Activated CD4-positive, CD25-positive, alpha-beta regulatory T cell treated with anti-CD3 and anti-CD28 coated beads, Interleukin-2, amount 50 U/mL, for 16 hours (primary cell): ENCODE results near the gene MYL7.
"Not testable (repeated sequence)": the region's sequence is repeated elsewhere in the genome, so short reads cannot be mapped to it uniquely, and the experiment has no call there.

Experiments
- DNase-seq: peaks from one replicate; pipeline ENCODE4 v3.0.0-alpha.2; 2020; ENCODE audit warnings: low read depth, low spot score

The MYL7 gene

GRCh38 chr7:44171901-44172300 is 30.8 kb upstream of the MYL7 start:
- not testable (repeated sequence) for DNase-seq

DNA sequence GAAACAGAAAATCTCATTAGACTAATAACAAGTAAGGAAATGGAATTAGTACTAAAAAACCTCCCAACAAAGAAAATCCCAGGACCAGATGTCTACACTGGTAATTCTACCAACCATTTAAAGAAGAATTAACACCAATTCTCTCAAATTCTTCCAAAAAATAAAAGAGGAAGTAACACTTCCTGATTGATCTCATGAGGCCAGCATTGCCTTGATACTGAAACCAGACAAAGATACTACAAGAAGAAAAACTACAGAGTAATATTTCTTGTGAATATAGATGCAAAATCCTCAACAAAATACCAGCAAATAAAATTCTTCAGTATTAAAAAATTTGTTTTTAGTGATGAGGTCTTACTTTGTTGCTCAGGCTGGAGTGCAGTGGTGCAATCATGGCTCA is 26.8 kb upstream of the MYL7 start:
- DNase-seq: no peak

GRCh38 chr7:44163591-44163990 is 22.5 kb upstream of the MYL7 start:
- no peak for DNase-seq

DNA sequence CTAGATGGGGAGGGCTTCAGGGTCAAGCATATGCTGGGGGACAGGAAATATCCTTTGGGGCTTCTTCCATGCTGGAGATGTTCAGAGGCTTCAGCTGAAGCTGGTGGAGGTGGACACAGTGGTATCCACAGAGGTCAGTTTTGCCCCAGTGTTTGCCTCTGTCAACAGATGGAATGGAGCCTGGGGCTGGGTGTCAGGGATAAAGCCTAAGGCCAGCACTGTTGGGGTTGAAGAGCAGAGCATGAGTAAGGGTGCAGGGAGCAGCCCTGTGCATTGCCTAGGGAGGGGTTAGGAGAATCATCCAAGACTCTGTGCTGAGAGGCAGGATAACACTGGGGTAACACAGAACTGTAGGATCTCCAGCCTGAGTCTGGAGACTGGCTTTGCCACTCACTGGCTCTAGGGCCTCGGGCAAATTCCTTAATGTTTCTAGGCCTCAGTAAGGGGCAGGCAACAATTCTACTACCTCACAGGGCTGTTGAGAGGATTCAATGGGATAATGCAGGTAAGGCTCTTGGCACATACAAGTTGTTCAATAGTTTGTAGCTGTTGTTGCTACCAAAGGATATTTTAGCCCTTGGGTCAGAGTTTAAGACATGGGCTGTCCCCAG is 21.8 kb upstream of the MYL7 start:
- no peak for DNase-seq

GRCh38 chr7:44162179-44162578 is 21.0 kb upstream of the MYL7 start:
- DNase-seq: no peak

DNA sequence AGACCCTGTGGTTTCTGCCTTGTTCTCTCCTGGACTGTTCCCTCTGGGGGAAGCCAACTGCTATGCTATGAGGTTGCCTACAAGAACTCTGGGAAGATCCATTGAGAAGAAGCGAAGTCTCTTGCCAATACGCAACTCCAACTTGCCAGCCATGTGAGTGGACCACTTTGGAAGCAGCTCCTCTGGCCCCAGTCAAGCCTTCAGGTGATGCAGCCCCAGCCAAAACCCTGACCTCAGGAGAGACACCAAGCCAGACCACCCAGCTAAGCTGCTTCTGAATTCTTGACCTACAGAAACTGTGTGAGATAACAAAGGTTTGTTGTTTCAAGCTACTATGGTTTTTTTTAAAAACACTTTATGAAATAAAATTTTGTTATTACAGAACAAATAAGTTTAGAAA is 20.2 kb upstream of the MYL7 start:
- DNase-seq: no peak

GRCh38 chr7:44159824-44160630 is 18.9 kb upstream of the MYL7 start:
- DNase-seq: no peak

DNA sequence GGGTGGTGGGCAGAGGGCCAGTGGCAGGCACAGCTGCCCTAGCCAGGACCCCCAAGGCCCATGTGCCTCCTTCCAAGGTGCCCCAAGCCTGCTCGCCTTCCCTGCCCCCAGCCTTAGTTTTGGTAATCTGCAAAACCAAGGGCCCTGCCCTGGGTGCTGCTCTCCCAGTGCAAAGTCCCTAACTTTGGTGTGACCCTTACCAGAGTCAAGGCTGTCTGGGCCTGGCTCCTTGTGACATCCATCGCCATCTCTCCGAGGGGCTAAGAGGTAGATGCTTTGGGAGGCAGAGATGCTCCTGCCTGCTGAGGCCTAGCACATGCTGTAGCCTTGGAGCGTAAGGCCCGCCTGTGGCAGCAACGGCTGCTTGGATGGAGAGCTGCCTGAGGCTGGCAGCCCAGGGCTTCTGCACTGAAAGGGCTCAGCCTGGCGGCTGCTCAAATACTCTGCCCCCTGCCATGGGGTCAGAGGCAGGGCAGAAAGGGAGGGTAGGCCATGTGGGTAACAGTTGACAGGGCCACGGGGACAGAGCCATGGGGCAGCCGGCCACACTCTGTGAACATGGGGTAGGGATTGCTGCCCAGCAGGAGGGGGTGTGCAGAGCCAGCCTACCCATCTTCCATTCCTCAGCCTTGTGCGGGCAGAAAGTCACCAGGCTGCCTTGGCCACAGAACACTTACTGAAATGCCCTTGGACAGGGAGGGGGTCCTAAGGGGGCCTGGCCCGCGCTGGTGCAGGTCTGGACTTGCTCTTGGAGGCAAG is 17.9 kb upstream of the MYL7 start:
- no peak for DNase-seq

GRCh38 chr7:44158096-44158872 is 17.2 kb upstream of the MYL7 start:
- no peak for DNase-seq

- DNase-seq: no peak
Observed at GRCh38 chr7:44157116-44158080, 16.3 kb upstream of the MYL7 start.

GRCh38 chr7:44156453-44157010 is 15.4 kb upstream of the MYL7 start:
- DNase-seq: no peak

DNA sequence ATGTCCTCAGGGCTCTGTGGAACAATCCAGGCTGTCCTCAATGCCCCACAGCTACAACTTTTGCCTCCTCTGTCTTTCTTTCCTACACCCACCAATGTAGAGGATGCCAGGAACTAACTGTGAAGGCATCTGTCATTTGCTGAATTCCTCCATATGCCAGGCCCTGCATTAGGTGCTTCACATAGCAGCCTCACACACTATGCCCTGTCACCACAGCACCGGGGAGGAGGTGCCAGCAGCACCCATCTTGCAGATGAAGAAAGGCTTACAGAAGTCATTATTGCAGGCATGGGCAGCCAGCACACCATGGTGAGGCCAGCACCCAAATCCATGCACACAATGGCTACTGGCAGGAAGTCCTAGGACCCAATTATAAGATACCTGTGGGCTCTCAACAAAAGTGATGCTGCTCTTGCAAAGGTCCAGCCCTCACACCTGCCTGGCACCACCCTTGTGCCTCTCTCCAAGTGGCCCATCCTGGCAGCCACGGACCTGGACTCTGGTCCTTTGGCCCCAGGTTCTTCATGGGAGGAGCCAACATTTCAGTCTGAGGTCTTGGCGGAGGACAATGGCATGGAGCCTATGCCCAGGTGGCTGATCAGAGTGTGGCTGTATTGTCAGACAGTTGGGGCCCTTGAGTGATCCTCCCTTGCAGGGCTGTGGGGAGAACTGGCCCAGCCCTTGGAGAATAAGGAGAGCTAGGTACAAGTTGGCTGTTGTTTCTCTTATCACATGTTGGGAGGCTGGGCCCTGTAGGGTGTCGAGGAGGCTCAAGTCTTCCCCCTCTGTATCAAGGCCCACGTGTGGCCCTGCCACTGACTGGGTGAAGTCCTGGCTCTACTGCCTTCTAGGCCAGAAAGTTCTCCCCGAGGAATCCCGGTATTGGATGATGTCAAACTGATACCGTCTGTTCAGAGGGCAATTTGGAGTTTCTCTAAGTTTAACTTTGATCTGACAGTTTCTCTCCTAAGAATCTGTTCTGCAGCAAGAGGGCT is 14.4 kb upstream of the MYL7 start:
- DNase-seq: no peak

DNA sequence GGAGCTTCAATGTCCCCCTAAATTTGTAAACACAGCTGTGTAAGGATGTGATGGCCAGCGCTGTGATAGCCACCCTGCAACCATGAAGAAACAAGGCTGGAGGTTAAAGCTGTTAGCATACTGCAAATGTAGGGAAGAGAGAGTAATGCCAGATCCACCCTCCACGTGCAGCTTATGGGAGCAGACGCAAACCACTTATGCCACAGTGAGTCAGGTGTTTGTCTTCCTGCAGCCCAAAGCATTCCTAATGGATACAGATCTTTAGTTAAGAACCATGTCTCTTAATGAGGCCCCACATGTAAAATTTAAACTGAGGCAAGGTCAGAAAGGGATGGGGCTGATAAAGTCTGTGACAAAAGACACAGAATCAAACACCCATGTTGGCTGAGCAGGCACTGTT is 13.6 kb upstream of the MYL7 start:
- no peak for DNase-seq

DNA sequence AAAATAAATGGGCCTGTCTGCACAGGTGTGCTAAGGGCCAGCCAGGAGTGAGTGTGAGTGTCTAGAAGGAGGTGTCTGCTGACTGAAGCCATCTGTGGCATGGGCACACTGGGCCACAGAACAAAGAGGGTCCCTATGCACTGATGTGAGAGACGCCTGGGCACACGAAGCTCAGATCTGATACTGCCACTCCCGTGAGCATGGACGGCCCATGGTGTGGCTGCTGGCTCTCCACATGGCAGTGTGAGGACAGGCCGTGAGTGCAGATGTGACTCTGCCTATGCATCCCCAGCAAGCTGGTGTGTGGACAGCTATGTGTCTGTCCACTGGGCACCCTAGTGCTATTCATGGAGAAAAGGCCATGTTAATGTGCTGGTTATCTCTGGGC is 12.8 kb upstream of the MYL7 start:
- DNase-seq: no peak

DNA sequence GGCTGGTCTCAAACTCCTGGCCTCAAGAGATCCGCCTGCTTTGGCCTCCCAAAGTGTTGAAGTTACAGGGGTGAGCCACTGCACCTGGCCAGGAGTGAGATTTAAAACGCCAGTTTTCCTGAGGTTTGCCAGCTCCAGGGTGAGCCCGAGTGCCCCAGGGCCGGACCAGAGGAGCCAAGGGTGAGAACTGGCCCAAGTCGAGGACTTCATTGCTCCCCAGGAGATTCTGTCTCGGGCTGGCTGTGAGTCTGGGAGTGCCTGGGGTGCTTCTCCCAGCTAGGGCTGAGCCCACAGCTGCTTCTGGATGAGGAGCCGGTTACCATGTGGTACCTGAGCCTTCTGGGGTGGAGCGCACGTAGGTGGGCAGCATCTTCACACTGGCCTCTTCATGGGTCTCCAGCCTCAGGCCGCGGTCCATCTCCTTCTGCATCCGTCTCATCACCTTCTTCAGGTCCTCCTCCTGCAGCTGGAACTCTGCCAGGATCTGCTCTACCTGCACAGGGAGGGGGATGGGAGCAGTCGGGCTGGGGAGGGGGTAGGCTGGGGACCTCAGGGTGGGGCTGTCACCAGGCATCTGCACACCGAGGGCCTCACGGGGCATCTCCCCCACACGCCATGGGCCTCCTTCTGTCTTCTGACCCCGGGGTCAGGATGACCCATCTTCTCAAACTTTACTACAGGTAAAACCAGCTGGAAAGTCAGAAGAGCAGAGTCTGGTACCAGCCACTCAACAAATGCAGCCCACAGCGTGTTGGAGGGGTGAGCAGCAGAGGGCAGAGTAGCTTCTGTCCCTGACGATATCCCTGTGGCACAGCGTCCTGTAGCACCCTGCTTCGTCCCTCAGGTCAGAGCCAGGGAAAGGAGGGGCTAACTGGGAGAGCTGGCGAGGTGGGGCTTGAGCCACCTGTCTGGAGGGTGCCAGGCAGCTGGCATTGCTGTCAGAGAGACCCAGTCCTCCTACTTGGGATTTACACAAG is 12.1 kb upstream of the MYL7 start:
- no peak for DNase-seq

DNA sequence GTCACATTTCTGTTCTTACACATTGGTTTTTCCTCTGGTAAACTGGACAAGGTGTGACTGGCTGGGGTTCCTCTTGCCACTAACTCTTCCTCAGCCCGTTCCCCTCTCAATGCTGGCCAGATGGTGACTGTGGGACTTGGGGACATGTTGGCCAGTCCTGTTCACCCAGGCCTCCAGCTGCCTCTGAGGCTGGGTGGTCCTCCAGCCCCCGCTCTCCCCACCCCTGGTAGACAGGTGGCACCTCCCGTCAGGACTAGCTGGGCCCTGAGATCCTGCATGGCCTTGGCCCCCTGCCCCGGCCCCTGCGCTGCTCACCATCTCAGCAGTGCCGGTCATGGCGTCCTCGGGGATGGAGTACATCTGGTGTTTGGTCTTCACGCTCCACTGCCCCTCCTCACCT is 10.8 kb upstream of the MYL7 start:
- no peak for DNase-seq

GRCh38 chr7:44150966-44151941 is 10.1 kb upstream of the MYL7 start:
- no peak for DNase-seq
